Esophagus squamous epithelium (tissue), 5 donors: ENCODE data around the gene ADAM11. TPM values are rescaled to one million over a fixed set of nuclear protein-coding genes. Genes with fewer than 3 reads are reported as not detected.
A peak's percentile ranks its signal among the peaks of the same experiment; 100 is the strongest.

Experiments used
- DNase-seq: peaks from one replicate; lab custom pipeline; 2025; lab: John Stamatoyannopoulos, UW
- H3K27ac ChIP-seq, 4 donors: fragments of 200-600 bp; sonication (generic); one replicate each; pipeline ENCODE4 v1.5.1; 2016 to 2019; ENCODE audit warnings: mild to moderate bottlenecking in 1 of 4
- H3K27me3 ChIP-seq, 4 donors: fragments of 200-600 bp; sonication (generic); 1 replicate in 3 of 4; 2 replicates in 1 of 4; pipeline versions ENCODE4 v1.5.1 to v1.6.0; 2017 to 2021; ENCODE audit warnings: antibody characterized with exemption in 1 of 4
- H3K36me3 ChIP-seq, 3 donors: fragments of 200-600 bp; sonication (generic); one replicate each; pipeline ENCODE4 v1.5.1; 2016 to 2019
- H3K4me1 ChIP-seq, 3 donors: fragments of 200-600 bp; sonication (generic); one replicate each; pipeline ENCODE4 v1.5.1; 2017 to 2019
- H3K4me3 ChIP-seq, 4 donors: fragments of 200-600 bp; sonication (generic); 1 replicate in 3 of 4; 2 replicates in 1 of 4; pipeline ENCODE4 v1.5.1; 2016 to 2019; ENCODE audit warnings: mild to moderate bottlenecking in 2 of 4, moderate library complexity in 1 of 4
- H3K9me3 ChIP-seq, 3 donors: fragments of 200-600 bp; sonication (generic); one replicate each; pipeline ENCODE4 v1.5.1; 2016 to 2019
- CTCF ChIP-seq, 6 experiments: fragments of 450-650 bp in 4 of 6; fragments of 200-600 bp in 2 of 6; sonication (generic) in 2 of 6; IDR thresholded peaks; one replicate each; pipeline ENCODE4 v1.5.1; 2016 to 2019; ENCODE audit warnings: antibody characterized with exemption in 6 of 6, mild to moderate bottlenecking in 4 of 6, moderate library complexity in 4 of 6
- POLR2A ChIP-seq, 4 donors: fragments of 450-650 bp; IDR thresholded peaks; one replicate each; pipeline ENCODE4 v1.6.1; 2017; ENCODE audit warnings: antibody characterized with exemption in 4 of 4, mild to moderate bottlenecking in 4 of 4, moderate library complexity in 3 of 4
- WGBS, 2 donors: methylation state at CpG; one replicate each; pipeline ENCODE4 v1.1.5; 2018; 5-methylcytosine and 5-hydroxymethylcytosine counted together
- intact Hi-C: fragments of 100-400 bp; cut with DNase I; formaldehyde crosslinking; loops from one replicate; pipeline ENCODE4 v1.15.0; 2022
- small RNA-seq, 4 donors: library from RNA; depleted of rRNA; stranded (forward); fragments of <200 nt; gene quantifications; one replicate each; pipeline ENCODE3, GENCODE V24; 2016
- total RNA-seq, 4 donors: library from RNA; depleted of rRNA; stranded (reverse); fragments of >200 nt; gene quantifications; one replicate each; pipeline ENCODE4 v1.1.0, GENCODE V29; 2016
- donor health status: DM: yes; HTN: yes; CAD: no.

Gene ADAM11
- total RNA-seq, 4 donors from 2014 or later, result 0.18 to 0.38 TPM; not detected in 2

- Histone ChIP-seq H3K4me1 (peaks cover 6 to 22% (median 17%) of the 10 kb centered on the region in 3 donors), H3K9me3 (no peaks in the 10 kb centered on the region), H3K27ac (peak within 1 kb of the TSS; percentile 72 to 90 (median 81)), H3K27me3 (peaks cover 5 to 93% (median 20%) of the 10 kb centered on the region in 4 donors), H3K4me3 (peak within 1 kb of the TSS; percentile 37 to 70 (median 50)), H3K36me3 (no peaks in the 10 kb centered on the region)
- TF ChIP-seq CTCF (IDR thresholded peaks at IDR 0.05) (no peak), POLR2A (IDR thresholded peaks at IDR 0.05) (peak in 1 of 4 donors; percentile 8)
- WGBS, 2 donors, result 2% methylated on average over 52 of the region's 123 CpGs; no CpG with 5 or more reads in 1 of the 2 donors
- intact Hi-C loops, result no loop called here
- DNase-seq, result no peak
These were observed 71.0 kb downstream of the ADAM11 start, which contains the start of gene GJC1 for GRCh38 chr17:44829523-44830358. GJC1 (minus strand) TSS chr17:44830287; CDS start chr17:44805817, 24,470 bp downstream.

GRCh38 chr17:44830359-44831288, 71.8 kb downstream of the ADAM11 start:
- WGBS, 2 donors, result 16 to 24% methylated on average over 14 to 16 of the region's 58 CpGs
- peak overlapping the region; percentile 37 to 70 (median 50) for H3K4me3 ChIP-seq
- TF ChIP-seq CTCF (IDR thresholded peaks at IDR 0.05), result no peak
- TF ChIP-seq POLR2A (IDR thresholded peaks at IDR 0.05), result no peak
- H3K27me3 ChIP-seq, result peaks cover 5 to 88% (median 20%) of the 10 kb centered on the region in 4 donors
- H3K9me3 ChIP-seq, result no peaks in the 10 kb centered on the region
- H3K27ac ChIP-seq, result peak overlapping the region; percentile 72 to 90 (median 81)
- intact Hi-C loops, result no loop called here
- peaks cover 6 to 22% (median 17%) of the 10 kb centered on the region in 3 donors for H3K4me1 ChIP-seq
- no peaks in the 10 kb centered on the region for H3K36me3 ChIP-seq
- no peak for DNase-seq

- DNase-seq, result no peak
- peaks cover 5 to 81% (median 18%) of the 10 kb centered on the region in 4 donors for H3K27me3 ChIP-seq
These were observed 72.6 kb downstream of the ADAM11 start for GRCh38 chr17:44831371-44831770.

More at GRCh38 chr17:44831371-44831770, 72.6 kb downstream of the ADAM11 start:
- intact Hi-C loops, result no loop called here
- 79 to 94% methylated on average over 9 to 11 of the region's 12 CpGs for WGBS, 2 donors
- peaks cover 6 to 22% (median 17%) of the 10 kb centered on the region in 3 donors for H3K4me1 ChIP-seq
- no peak overlapping the region for H3K27ac ChIP-seq
- no peak for TF ChIP-seq POLR2A (IDR thresholded peaks at IDR 0.05)
- no peaks in the 10 kb centered on the region for H3K9me3 ChIP-seq
- no peaks in the 10 kb centered on the region for H3K36me3 ChIP-seq
- H3K4me3 ChIP-seq, result no peak overlapping the region

Small RNA genes lying within 50 kb of the gene (small RNA-seq; reads per million reads assigned to genes)
- gene RN7SL819P, result 0 reads per million in 4 donors

Other genes starting within 250 kb of the ADAM11 start
- gene FZD2, start 201.5 kb upstream of the ADAM11 start, total RNA-seq, result 1 to 10 TPM in 2 of 4 donors, under 1 TPM in 1, not detected in 1; 0.26 to 1.5 (median 1.3) TPM
- under 1 TPM in 1 of 4 donors, not detected in 3; under 0.01 TPM for gene MEIOC, start 102.5 kb upstream of the ADAM11 start, total RNA-seq
- 10 to 100 TPM; 10.2 to 23.0 (median 19.7) TPM for gene CCDC43, start 69.2 kb upstream of the ADAM11 start, total RNA-seq
- gene DBF4B, start 50.3 kb upstream of the ADAM11 start, total RNA-seq, result 1 to 10 TPM; 1.9 to 5.3 (median 3.8) TPM
- 1 to 10 TPM; 1.2 to 5.9 (median 1.6) TPM for gene GJC1, start 71.3 kb downstream of the ADAM11 start, total RNA-seq
- 1 to 10 TPM in 3 of 4 donors, not detected in 1; 1.5 to 5.5 (median 2.3) TPM for gene HIGD1B, start 88.9 kb downstream of the ADAM11 start, total RNA-seq
- 10 to 100 TPM; 53.4 to 85.7 (median 59.8) TPM for gene EFTUD2, start 140.5 kb downstream of the ADAM11 start, total RNA-seq
- not detected for gene GFAP, start 156.5 kb downstream of the ADAM11 start, total RNA-seq
- 10 to 100 TPM in 1 of 4 donors, 1 to 10 TPM in 3; 3.3 to 11.1 (median 4.8) TPM for gene KIF18B, start 188.8 kb downstream of the ADAM11 start, total RNA-seq
- gene C1QL1, start 209.3 kb downstream of the ADAM11 start, total RNA-seq, result 1 to 10 TPM in 1 of 4 donors, under 1 TPM in 2, not detected in 1; 0.35 to 2.3 (median 0.70) TPM